ENCODE measurements around the gene ZNF195.
"Not testable (repeated sequence)": the region's sequence is repeated elsewhere in the genome, so short reads cannot be mapped to it uniquely, and the experiment has no call there.

The ZNF195 gene

GRCh38 chr11:3347127-3347526, 31.8 kb downstream of the ZNF195 start:
- no peak for DNase-seq (ENCODE audit: low spot score)

DNA sequence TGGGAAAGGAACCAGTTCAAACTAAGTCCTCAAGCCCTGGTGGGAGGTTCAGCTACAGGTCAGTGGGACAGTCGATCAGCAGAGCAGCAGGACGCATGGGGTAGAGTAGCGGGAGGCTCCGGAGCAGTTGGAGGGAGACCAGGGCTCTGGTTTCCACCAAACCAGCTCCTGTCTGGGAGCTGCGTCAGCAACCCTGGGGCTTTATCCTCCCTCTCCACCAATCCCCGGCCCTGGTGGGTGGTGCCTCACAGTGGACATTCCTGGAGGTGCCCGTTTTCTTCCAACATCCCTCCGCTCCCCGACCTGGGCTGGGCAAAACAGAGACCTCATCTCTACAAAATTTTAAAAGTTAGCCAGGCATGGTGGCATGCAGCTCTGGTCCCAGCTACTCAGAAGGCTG, 32.4 kb downstream of the ZNF195 start:
- DNase-seq (ENCODE audit: low spot score): no peak

DNA sequence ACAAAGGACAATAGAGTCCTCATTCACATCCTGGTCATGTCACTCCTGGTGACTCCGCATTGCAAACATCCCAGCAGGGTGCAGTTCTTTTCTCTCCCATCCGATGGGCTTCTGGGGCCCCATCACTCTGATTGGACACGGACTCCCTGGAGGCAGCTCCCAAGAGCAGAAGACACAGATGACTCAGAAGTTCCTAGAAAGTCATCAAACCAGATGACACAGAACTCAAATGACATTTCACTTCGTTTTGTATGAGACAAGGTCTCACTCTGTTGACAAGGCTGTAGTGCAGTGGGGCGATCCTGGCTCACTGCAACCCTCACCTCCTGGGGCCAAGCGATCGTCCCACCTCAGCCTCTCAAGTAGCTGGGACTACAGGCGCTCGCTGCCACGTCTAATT, 33.2 kb downstream of the ZNF195 start:
- DNase-seq (ENCODE audit: low spot score): no peak

DNA sequence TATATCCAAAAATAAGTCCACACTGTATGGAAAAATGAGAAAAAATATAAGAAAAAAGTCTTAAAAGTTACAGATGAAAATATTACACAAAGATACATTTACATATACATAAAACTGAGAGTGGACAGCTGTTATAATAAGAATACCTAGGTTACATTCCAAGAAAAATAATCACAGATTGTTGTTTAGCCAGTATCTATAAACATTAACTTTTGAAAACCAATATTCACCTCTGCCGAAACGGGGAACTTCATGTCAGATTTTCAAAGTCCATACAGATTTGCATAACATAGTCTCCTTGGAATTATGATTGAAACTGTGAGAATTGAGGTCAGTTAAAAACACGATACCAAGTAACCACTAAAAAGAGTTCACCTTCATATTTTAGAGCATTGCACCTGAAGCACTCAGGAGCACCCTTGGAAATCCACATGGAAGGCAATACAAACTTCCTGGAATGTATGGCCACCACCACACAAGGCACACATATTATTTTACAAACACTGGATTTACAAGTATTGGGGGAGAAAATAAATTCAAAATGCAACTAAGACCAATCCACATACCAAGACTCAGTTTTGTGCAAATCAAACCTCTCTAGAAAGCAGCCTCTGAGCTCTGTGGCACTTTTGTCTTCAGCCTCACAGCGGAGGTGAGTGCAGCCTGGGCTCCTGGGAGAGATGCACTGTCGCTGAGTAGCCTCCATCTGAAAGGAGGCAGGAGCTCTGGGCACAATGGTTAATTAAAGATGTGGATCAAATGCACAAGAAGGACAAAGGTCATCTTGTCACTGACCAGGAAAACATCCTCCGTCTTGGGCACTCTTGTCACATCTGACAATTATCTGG, 34.4 kb downstream of the ZNF195 start:
- no peak for DNase-seq (ENCODE audit: low spot score)

GRCh38 chr11:3342709-3343108, 36.2 kb downstream of the ZNF195 start:
- DNase-seq (ENCODE audit: low spot score): no peak

- DNase-seq (ENCODE audit: low spot score): peak; percentile 53
These were observed 37.6 kb downstream of the ZNF195 start for GRCh38 chr11:3341298-3341697.

GRCh38 chr11:3340025-3340424, 38.9 kb downstream of the ZNF195 start:
- no peak for DNase-seq (ENCODE audit: low spot score)

DNA sequence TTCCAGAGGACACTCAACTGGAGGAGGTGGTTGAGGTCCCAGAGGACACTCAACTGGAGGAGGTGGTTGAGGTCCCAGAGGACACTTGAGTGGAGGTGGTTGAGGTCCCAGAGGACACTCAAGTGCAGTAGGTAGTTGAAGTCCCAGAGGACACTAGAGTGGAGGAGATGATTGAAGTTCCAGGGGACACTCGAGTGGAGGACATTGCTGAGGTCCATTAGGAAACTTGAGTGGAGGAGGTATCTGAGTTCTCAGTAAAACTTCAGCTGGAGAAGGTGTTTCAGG, 39.7 kb downstream of the ZNF195 start:
- no peak for DNase-seq (ENCODE audit: low spot score)

DNA sequence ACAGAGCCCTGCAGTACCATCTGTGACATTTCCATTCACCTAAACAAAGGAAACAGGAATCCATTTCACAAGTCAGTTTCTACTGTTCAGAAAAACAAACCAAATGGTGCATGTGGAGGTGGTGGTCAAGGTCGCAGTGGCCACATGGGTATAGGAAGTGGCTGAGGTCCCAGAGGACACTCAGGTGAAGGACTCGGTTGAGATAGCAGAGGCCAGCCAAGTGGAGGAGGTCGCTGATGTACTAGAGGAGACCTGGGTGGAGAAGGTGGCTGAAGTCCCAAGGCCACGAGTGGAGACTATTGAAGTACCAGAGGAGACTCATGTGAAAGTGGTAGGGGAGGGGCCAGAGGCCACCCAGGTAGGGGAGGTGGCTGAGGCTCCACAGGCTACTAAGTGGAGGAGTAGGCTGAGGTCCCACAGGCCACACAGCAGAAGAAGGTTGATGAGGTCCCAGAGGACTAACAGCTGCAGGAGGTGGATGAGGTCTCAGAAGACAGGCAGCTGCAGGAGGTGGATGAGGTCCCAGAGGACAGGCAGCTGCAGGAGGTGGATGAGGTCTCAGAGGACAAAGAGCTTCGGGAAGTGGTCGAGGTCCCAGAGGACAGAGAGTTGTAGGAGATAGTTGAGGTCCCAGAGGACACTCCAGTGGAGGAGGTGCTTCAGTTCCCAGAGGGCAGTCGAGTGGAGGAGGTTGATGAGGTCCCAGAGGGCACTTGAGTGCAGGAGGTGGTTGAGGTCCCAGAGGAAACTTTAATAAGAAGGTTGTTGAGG, 40.2 kb downstream of the ZNF195 start:
- no peak for DNase-seq (ENCODE audit: low spot score)

DNA sequence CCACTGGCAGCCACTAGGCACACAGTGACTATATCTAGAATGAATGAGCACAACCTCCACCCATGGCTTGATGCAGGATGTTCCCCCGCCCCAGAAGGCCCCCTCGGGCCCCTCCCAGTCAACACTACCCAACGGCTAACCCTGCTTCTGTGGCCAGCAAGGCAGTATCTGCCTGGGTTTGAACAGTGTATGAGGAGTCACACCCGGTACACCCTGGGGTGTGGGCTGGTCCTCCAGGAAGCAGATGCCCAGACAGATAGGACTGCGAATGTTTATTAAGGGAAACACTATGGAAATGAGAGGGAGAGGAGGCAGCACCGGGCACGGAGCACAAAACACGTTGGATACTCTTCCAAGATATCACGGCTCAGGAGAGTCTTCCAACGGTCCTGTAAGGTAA, 42.5 kb downstream of the ZNF195 start:
- not testable (repeated sequence) for DNase-seq (ENCODE audit: low spot score)

GRCh38 chr11:3333157-3333556, 45.8 kb downstream of the ZNF195 start:
- DNase-seq (ENCODE audit: low spot score): not testable (repeated sequence)

DNA sequence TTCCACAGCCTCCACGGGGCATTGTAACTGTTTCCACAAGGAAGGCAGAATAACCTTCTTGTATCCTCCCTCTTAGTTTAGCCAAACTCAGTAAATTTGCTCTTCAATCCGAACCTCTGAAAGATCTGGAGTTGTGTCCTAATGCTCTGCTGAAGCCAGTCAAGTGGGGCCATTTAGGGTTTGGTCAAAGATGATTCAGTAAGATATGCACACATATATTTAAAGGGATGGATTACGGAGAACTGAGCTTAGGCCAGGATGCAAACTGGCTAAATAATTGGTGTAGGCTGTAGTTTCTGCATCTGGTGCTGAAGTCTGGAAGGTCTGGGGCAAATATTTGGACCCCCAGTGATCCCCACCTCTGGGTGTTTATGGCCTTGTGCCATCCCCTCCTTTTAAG, 47.9 kb downstream of the ZNF195 start:
- DNase-seq (ENCODE audit: low spot score): not testable (repeated sequence)

DNA sequence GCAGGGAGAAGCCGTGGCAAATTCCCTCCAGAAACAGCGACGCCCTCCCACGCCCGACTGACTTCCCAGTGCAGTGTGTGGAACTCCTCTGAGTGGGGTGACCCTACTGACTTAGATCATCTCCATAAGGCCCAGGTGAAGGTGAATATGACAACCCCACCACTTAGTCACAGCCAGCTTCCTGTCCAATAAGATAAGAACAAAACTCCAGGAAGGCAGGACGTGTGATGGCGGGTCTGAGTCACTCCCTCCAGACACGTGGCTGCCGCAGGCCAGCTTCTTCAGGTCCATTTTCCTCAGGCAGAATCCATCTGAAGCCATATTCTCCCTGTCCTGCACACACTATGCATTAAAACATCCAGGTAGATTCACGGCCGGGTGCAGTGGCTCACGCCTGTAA, 48.9 kb downstream of the ZNF195 start:
- DNase-seq (ENCODE audit: low spot score): not testable (repeated sequence)

DNA sequence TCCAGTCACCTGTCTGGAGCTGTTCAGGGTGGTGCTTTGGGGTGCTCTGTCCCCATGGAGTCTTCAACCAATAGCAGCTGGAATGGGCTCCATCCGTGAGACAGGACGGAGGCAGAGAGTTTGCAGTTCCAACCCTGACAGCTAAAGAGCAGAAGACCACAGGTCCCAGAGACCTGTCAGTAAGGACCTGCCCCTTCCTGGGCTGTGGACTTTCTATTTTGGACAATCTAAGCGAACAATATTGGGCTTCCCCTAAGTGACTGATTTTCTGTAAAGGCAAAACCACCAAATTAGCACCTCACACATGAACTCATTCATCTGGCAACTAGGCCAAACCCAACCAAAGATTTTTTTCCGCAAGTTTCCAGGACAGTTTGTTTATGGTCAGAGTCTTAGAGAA, 50.4 kb downstream of the ZNF195 start:
- not testable (repeated sequence) for DNase-seq (ENCODE audit: low spot score)

DNA sequence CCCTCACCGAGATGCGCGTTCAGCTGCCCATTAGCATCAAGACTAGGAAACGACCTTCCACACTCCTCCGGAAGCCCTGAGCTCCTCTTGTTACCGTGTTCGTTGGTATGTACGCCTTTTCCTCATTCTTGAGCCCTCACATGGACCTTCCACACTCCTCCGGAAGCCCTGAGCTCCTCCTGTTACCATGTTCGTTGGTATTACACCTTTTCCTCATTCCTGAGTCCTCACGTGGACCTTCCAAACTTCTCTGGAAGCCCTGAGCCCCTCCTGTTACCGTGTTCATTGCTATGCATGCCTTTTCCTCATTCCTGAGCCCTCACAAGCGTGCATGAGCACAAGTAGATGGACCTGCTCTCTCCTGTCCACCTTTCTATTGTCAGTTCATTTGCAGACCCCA, 52.5 kb downstream of the ZNF195 start:
- DNase-seq (ENCODE audit: low spot score): not testable (repeated sequence)

DNA sequence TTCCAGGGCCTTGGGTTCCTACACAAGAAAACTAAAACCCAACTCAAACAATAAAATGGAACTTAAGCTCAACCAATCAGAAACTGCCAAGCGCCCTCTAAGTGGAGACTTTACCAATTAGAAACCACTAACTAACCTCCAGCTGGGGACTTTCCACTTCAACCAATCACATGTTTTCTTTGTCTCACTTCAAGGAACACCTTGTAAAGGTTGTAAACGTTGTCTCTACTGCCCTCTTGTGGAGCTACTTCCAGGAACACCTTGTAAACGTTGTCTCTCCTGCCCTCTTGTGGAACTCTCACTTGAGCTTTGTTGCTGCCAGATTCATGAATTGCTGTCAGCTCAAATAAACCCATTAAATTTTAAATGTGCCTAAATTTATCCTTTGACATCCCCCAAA, 54.2 kb downstream of the ZNF195 start:
- DNase-seq (ENCODE audit: low spot score): not testable (repeated sequence)

Measured in pons (tissue), 1 donor.